ENCODE measurements around the gene ZNF576. TPM values are rescaled to one million over a fixed set of nuclear protein-coding genes. Genes with fewer than 3 reads are reported as not detected.

Gene ZNF576
- total and polyA plus RNA-seq, 7 donors, result 10.3 to 22.7 (median 16.0) TPM

GRCh38 chr19:43552198-43552450, 44.3 kb upstream of the ZNF576 start:
- no peak overlapping the region for H3K27ac ChIP-seq
- no peaks in the 10 kb centered on the region for H3K4me1 ChIP-seq
- 84 to 93% (median 87%) methylated on average over 3 of the region's 3 CpGs for WGBS, 3 donors

GRCh38 chr19:43552616-43553015, 43.8 kb upstream of the ZNF576 start:
- no peaks in the 10 kb centered on the region for H3K4me1 ChIP-seq
- TF ChIP-seq CTCF (IDR thresholded peaks at IDR 0.05), result no peak
- DNase-seq, result no peak
- no peaks in the 10 kb centered on the region for H3K27me3 ChIP-seq (ENCODE audit: insufficient read depth in 3 of 3, low read length in 2 of 3)
- H3K4me3 ChIP-seq, result no peak overlapping the region
- intact Hi-C loops (cut with DNase I), result loop anchor here in 1 of 2 donors (5.0 kb wide), 1 partner anchor 100 kb away; no protein-coding TSS in a partner anchor
- H3K9me3 ChIP-seq, result no peaks in the 10 kb centered on the region
- peaks cover 6 to 78% of the 10 kb centered on the region in 2 donors for H3K36me3 ChIP-seq (ENCODE audit: insufficient read depth in 1 of 2, low read depth in 1 of 2)
- ATAC-seq, result no peak
- 73 to 84% (median 73%) methylated on average over 3 of the region's 3 CpGs for WGBS, 3 donors
- H3K27ac ChIP-seq, result no peak overlapping the region

More at GRCh38 chr19:43552198-43552450, 44.3 kb upstream of the ZNF576 start:
- no peak for DNase-seq
- H3K4me3 ChIP-seq, result no peak overlapping the region
- peaks cover 6 to 74% of the 10 kb centered on the region in 2 donors for H3K36me3 ChIP-seq (ENCODE audit: insufficient read depth in 1 of 2, low read depth in 1 of 2)
- ATAC-seq, result no peak
- H3K27me3 ChIP-seq (ENCODE audit: insufficient read depth in 3 of 3, low read length in 2 of 3), result no peaks in the 10 kb centered on the region
- H3K9me3 ChIP-seq, result no peaks in the 10 kb centered on the region
- no peak for TF ChIP-seq CTCF (IDR thresholded peaks at IDR 0.05)
- intact Hi-C loops (cut with DNase I), result loop anchor here in 1 of 2 donors (5.0 kb wide), 1 partner anchor 100 kb away; no protein-coding TSS in a partner anchor

- H3K9me3 ChIP-seq, result no peaks in the 10 kb centered on the region
- H3K36me3 ChIP-seq (ENCODE audit: insufficient read depth in 1 of 2, low read depth in 1 of 2), result peaks cover 6 to 87% of the 10 kb centered on the region in 2 donors
- 67 to 72% (median 71%) methylated on average over 4 of the region's 4 CpGs for WGBS, 3 donors
- no peaks in the 10 kb centered on the region for H3K27me3 ChIP-seq (ENCODE audit: insufficient read depth in 3 of 3, low read length in 2 of 3)
- DNase-seq, result no peak
- no peak overlapping the region for H3K27ac ChIP-seq
- intact Hi-C loops (cut with DNase I), result loop anchor here in 1 of 2 donors (5.0 kb wide), 1 partner anchor 99 kb away; no protein-coding TSS in a partner anchor
- no peaks in the 10 kb centered on the region for H3K4me1 ChIP-seq
- no peak overlapping the region for H3K4me3 ChIP-seq
- TF ChIP-seq CTCF (IDR thresholded peaks at IDR 0.05), result no peak
- ATAC-seq, result no peak
Observed at GRCh38 chr19:43553656-43554055, 42.7 kb upstream of the ZNF576 start.

- Histone ChIP-seq H3K27ac (no peak overlapping the region), H3K4me3 (no peak overlapping the region), H3K36me3 (ENCODE audit: insufficient read depth in 1 of 2, low read depth in 1 of 2) (peaks cover 6 to 87% of the 10 kb centered on the region in 2 donors), H3K9me3 (no peaks in the 10 kb centered on the region), H3K4me1 (no peaks in the 10 kb centered on the region), H3K27me3 (ENCODE audit: insufficient read depth in 3 of 3, low read length in 2 of 3) (no peaks in the 10 kb centered on the region)
- intact Hi-C loops (cut with DNase I), result loop anchor here in 1 of 2 donors (5.0 kb wide), 1 partner anchor 98 kb away; no protein-coding TSS in a partner anchor
- TF ChIP-seq CTCF (IDR thresholded peaks at IDR 0.05), result no peak
- no peak for ATAC-seq
- DNase-seq, result no peak
- WGBS, 3 donors, result 94 to 97% (median 95%) methylated on average over 15 of the region's 15 CpGs
Observed at GRCh38 chr19:43554317-43554895, 42.0 kb upstream of the ZNF576 start.

All from psoas muscle (tissue), 8 donors.